Right lobe of liver (tissue), 4 donors: ENCODE measurements around the gene CREB5.

ENCODE experiments used
- CTCF ChIP-seq, 4 donors: fragments of 200-600 bp in 3 of 4; fragments of 450-650 bp in 1 of 4; IDR thresholded peaks; one replicate each; pipeline versions ENCODE4 v1.5.1 to v1.8.0; 2016 to 2022; ENCODE audit warnings: antibody characterized with exemption in 4 of 4, mild to moderate bottlenecking in 2 of 4
- POLR2A ChIP-seq: fragments of 450-650 bp; IDR thresholded peaks from one replicate; pipeline ENCODE4 v1.6.1; 2017; ENCODE audit warnings: antibody characterized with exemption, mild to moderate bottlenecking
- donor health status: DM: no; HTN: no; CAD: no.
- donor health status: DM: no; HTN: no; CAD: no.
- donor health status: DM: no; HTN: yes; CAD: no.

GRCh38 chr7:28575241-28575643 is 162.9 kb downstream of the CREB5 start:
- no peak for TF ChIP-seq POLR2A
- no peak for TF ChIP-seq CTCF (IDR thresholded peaks at IDR 0.05)
